ENCODE data around the gene ARHGEF28. TPM values are rescaled to one million over a fixed set of nuclear protein-coding genes. Genes with fewer than 3 reads are reported as not detected.

ARHGEF28 gene, protein sequence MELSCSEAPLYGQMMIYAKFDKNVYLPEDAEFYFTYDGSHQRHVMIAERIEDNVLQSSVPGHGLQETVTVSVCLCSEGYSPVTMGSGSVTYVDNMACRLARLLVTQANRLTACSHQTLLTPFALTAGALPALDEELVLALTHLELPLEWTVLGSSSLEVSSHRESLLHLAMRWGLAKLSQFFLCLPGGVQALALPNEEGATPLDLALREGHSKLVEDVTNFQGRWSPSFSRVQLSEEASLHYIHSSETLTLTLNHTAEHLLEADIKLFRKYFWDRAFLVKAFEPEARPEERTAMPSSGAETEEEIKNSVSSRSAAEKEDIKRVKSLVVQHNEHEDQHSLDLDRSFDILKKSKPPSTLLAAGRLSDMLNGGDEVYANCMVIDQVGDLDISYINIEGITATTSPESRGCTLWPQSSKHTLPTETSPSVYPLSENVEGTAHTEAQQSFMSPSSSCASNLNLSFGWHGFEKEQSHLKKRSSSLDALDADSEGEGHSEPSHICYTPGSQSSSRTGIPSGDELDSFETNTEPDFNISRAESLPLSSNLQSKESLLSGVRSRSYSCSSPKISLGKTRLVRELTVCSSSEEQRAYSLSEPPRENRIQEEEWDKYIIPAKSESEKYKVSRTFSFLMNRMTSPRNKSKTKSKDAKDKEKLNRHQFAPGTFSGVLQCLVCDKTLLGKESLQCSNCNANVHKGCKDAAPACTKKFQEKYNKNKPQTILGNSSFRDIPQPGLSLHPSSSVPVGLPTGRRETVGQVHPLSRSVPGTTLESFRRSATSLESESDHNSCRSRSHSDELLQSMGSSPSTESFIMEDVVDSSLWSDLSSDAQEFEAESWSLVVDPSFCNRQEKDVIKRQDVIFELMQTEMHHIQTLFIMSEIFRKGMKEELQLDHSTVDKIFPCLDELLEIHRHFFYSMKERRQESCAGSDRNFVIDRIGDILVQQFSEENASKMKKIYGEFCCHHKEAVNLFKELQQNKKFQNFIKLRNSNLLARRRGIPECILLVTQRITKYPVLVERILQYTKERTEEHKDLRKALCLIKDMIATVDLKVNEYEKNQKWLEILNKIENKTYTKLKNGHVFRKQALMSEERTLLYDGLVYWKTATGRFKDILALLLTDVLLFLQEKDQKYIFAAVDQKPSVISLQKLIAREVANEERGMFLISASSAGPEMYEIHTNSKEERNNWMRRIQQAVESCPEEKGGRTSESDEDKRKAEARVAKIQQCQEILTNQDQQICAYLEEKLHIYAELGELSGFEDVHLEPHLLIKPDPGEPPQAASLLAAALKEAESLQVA (N-terminal part only)
- not detected for total RNA-seq

GRCh38 chr5:73625944-73626811, at the start of gene ARHGEF28:
Gene ARHGEF28, plus strand, starts transcription at chr5:73626196. Its CDS starts 58,656 bp downstream, at chr5:73684852.

Other genes starting within 250 kb of the ARHGEF28 start
- not detected for gene FOXD1, start 177.4 kb upstream of the ARHGEF28 start, total RNA-seq
- gene BTF3, start 127.8 kb upstream of the ARHGEF28 start, total RNA-seq = 100 to 1,000 TPM; 989 to 990 TPM
- gene ANKRA2, start 60.6 kb upstream of the ARHGEF28 start, total RNA-seq = 10 to 100 TPM; 19.2 to 21.0 TPM
- gene UTP15, start 60.5 kb upstream of the ARHGEF28 start, total RNA-seq = 10 to 100 TPM; 20.0 to 21.4 TPM

All from activated naive CD4-positive, alpha-beta T cell treated with anti-CD3 and anti-CD28 coated beads, Interleukin-2, amount 10 ng/mL, durations not matched to agents 5 hours and 36 hours (primary cell).